Vagina (tissue), 2 donors: Measurements from ENCODE around the gene GGTLC3.
"Not testable (repeated sequence)": the region's sequence is repeated elsewhere in the genome, so short reads cannot be mapped to it uniquely, and the experiment has no call there.

Experiments used
- CTCF ChIP-seq, 3 experiments: fragments of 450-650 bp in 2 of 3; fragments of 200-600 bp in 1 of 3; sonication (generic) in 1 of 3; IDR thresholded peaks; one replicate each; pipeline ENCODE4 v1.5.1; 2017 to 2019; ENCODE audit warnings: antibody characterized with exemption in 3 of 3, mild to moderate bottlenecking in 2 of 3, moderate library complexity in 2 of 3
- POLR2AphosphoS5 ChIP-seq, 2 donors: sonication (generic); formaldehyde crosslinking; IDR thresholded peaks; one replicate each; pipeline ENCODE4 v1.9.0; 2017; ENCODE audit warnings: antibody characterized with exemption in 2 of 2, mild to moderate bottlenecking in 2 of 2, low read depth in 1 of 2; ENCODE audit not compliant: insufficient read depth in 1 of 2

GRCh38 chr22:18544615-18545014 is 26.7 kb upstream of the GGTLC3 start:
- TF ChIP-seq CTCF (IDR thresholded peaks at IDR 0.05); POLR2AphosphoS5 (IDR thresholded peaks at IDR 0.05; ENCODE audit: insufficient read depth in 1 of 2, low read depth in 1 of 2): not testable (repeated sequence)
